HTERT RPE-1 (cell line): ENCODE results near the gene GPBP1L1.

ENCODE experiments used
- in situ Hi-C: fragments of 300-500 bp; cut with MboI; formaldehyde crosslinking; loops from 4 replicates; pipeline ENCODE4 v1.14.3; 2020; ENCODE audit warnings: low sequenced_read_pairs

Gene GPBP1L1

GRCh38 chr1:45643978-45644377 lies 42.4 kb downstream of the GPBP1L1 start:
- in situ Hi-C loops, result no loop called here

- in situ Hi-C loops, result no loop called here
Measured at GRCh38 chr1:45643321-45643720, 43.0 kb downstream of the GPBP1L1 start.

GRCh38 chr1:45640293-45640692 lies 46.0 kb downstream of the GPBP1L1 start:
- in situ Hi-C loops, result no loop called here

GRCh38 chr1:45635211-45635610 lies 51.1 kb downstream of the GPBP1L1 start:
- in situ Hi-C loops, result no loop called here

- in situ Hi-C loops, result no loop called here
Measured at GRCh38 chr1:45630429-45630828, 55.9 kb downstream of the GPBP1L1 start.

GRCh38 chr1:45629035-45629434 lies 57.3 kb downstream of the GPBP1L1 start:
- in situ Hi-C loops, result no loop called here

GRCh38 chr1:45623972-45624371 lies 62.4 kb downstream of the GPBP1L1 start, which contains the start of gene CCDC17:
Gene CCDC17 (minus strand): TSS chr1:45624054. CDS start chr1:45623909, 145 bp downstream.
- in situ Hi-C loops, result no loop called here

- in situ Hi-C loops, result no loop called here
Measured at GRCh38 chr1:45622524-45623394, 63.6 kb downstream of the GPBP1L1 start.

- in situ Hi-C loops, result no loop called here
Measured at GRCh38 chr1:45621895-45622523, 64.3 kb downstream of the GPBP1L1 start.

- in situ Hi-C loops, result no loop called here
Measured at GRCh38 chr1:45621501-45621836, 64.9 kb downstream of the GPBP1L1 start.

- in situ Hi-C loops, result no loop called here
Measured at GRCh38 chr1:45620588-45621500, 65.5 kb downstream of the GPBP1L1 start.

GRCh38 chr1:45619149-45619921 lies 67.0 kb downstream of the GPBP1L1 start:
- in situ Hi-C loops, result no loop called here

GRCh38 chr1:45617618-45618017 lies 68.7 kb downstream of the GPBP1L1 start:
- in situ Hi-C loops, result no loop called here

- in situ Hi-C loops, result no loop called here
Measured at GRCh38 chr1:45615885-45616284, 70.4 kb downstream of the GPBP1L1 start.

GRCh38 chr1:45612941-45613579 lies 73.3 kb downstream of the GPBP1L1 start:
- in situ Hi-C loops, result no loop called here

- in situ Hi-C loops, result no loop called here
Measured at GRCh38 chr1:45610589-45611226, 75.6 kb downstream of the GPBP1L1 start.

GRCh38 chr1:45608175-45609156 lies 77.9 kb downstream of the GPBP1L1 start:
- in situ Hi-C loops, result no loop called here

GRCh38 chr1:45607404-45608074 lies 78.8 kb downstream of the GPBP1L1 start:
- in situ Hi-C loops, result no loop called here
